Right cardiac atrium (tissue), 5 donors: ENCODE results near the gene STIL. TPM values are rescaled to one million over a fixed set of nuclear protein-coding genes. Genes with fewer than 3 reads are reported as not detected.

Source experiments
- ATAC-seq, 2 donors: fragments of 200-7000 bp; cut with Tn5 transposase; one replicate each; pipeline versions ENCODE4 v1.8.0 to v1.9.1; 2020; ENCODE audit warnings: moderate library complexity in 2 of 2, mild to moderate bottlenecking in 1 of 2
- DNase-seq, 3 donors: peaks; one replicate each; pipeline ENCODE4 v3.0.0-alpha.2; 2020
- H3K27ac ChIP-seq: one replicate; pipeline ENCODE4 v1.5.1; 2013; ENCODE audit warnings: mild to moderate bottlenecking, low read length, control low read depth, moderate library complexity
- H3K27me3 ChIP-seq: one replicate; pipeline ENCODE4 v1.6.1; 2013; ENCODE audit not compliant: control insufficient read depth, insufficient read depth
- H3K4me1 ChIP-seq: one replicate; pipeline ENCODE4 v1.6.1; 2013; ENCODE audit warnings: low read length; ENCODE audit not compliant: control insufficient read depth, insufficient read depth
- H3K4me3 ChIP-seq: one replicate; pipeline ENCODE4 v1.5.1; 2013; ENCODE audit warnings: low read length, control low read depth
- H3K9me3 ChIP-seq: one replicate; pipeline ENCODE4 v1.6.1; 2013; ENCODE audit warnings: low read length; ENCODE audit not compliant: control insufficient read depth
- WGBS: extraction: QIAGEN DNeasy Blood & Tissue Kit; methylation state at CpG from one replicate; pipeline ENCODE4 v1.1.7; 2013; 5-methylcytosine and 5-hydroxymethylcytosine counted together
- intact Hi-C, 4 donors: fragments of 100-400 bp; cut with DNase I; formaldehyde crosslinking; loops; one replicate each; pipeline versions ENCODE4 v1.11.0 to v1.14.0; 2022 to 2023
- polyA plus RNA-seq: library from polyadenylated mRNA; stranded (reverse); fragments of 200-250 nt; gene quantifications from one replicate; pipeline ENCODE4 v1.2.3, GENCODE V29; 2013
- total RNA-seq, 4 donors: library from RNA; stranded (reverse); fragmentation: NEBNext Ultra II Directional; extraction: Animal tissue kit (Norgen Biotek cat#: 25700); gene quantifications; one replicate each; pipeline ENCODE4 v1.2.1, GENCODE V29; 2021
- donor health status: healthy with polysubstance abuse.
- donor health status: DM: no; HTN: yes; CAD: no.
- donor health status: DM: no; HTN: no; CAD: no.
- donor health status: DM: no; HTN: yes; CAD: no; lungs with severe emphysema.
- donor health status: DM: yes; HTN: yes; CAD: no.

STIL gene
- total and polyA plus RNA-seq, 5 donors = 0.27 to 0.94 (median 0.88) TPM

DNA sequence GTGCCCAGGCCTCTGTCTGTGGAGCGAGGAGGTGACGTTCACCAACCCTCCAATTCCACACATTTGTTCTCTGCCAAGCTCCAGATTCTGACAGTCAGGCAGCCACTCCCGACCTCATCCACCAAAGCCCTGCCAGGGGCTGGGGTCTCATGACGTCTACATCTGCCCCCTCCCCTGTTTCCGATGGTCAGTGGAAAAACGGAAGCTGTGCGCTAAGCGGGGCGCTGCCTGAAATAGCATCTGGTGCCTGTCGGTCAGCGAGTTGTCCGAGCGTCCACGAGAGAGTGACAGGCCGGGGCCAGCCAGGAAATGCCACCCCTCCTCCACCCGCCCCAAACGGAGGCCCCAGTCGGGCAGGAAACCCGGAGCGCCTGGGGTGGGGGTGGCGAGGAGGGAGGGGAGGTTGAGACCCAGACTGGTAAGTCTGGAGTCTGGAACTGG is 78.7 kb downstream of the STIL start:
- H3K9me3 ChIP-seq = no peaks in the 10 kb centered on the region
- intact Hi-C loops = no loop called here
- WGBS = 12% methylated on average over 21 of the region's 21 CpGs
- peak; percentile 56 to 88 (median 85) for DNase-seq
- H3K27me3 ChIP-seq = no peaks in the 10 kb centered on the region
- peak; percentile 57 to 67 for ATAC-seq
- no peak overlapping the region for H3K4me3 ChIP-seq
- peak overlapping the region; percentile 1 for H3K27ac ChIP-seq
- H3K4me1 ChIP-seq = no peaks in the 10 kb centered on the region

DNA sequence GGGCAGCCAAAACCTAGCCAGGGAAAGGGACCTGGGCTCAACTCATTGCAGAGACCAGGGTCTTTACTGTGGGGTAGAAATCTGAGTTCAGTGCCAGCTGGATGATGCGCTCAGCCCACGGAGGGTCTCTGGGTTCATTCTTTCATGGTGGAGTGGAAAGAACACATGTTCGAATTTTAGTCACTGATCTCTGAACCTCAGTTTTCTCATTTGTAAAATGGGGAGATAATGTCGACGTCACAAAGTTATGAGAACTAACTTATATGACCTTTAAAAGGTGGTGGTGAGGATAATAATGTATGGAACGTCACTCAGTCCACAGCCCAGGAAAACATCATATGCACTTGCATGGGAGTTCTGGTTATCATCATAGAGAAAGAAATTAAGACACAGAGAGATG is 80.8 kb downstream of the STIL start:
- H3K27me3 ChIP-seq = no peaks in the 10 kb centered on the region
- intact Hi-C loops = no loop called here

DNA sequence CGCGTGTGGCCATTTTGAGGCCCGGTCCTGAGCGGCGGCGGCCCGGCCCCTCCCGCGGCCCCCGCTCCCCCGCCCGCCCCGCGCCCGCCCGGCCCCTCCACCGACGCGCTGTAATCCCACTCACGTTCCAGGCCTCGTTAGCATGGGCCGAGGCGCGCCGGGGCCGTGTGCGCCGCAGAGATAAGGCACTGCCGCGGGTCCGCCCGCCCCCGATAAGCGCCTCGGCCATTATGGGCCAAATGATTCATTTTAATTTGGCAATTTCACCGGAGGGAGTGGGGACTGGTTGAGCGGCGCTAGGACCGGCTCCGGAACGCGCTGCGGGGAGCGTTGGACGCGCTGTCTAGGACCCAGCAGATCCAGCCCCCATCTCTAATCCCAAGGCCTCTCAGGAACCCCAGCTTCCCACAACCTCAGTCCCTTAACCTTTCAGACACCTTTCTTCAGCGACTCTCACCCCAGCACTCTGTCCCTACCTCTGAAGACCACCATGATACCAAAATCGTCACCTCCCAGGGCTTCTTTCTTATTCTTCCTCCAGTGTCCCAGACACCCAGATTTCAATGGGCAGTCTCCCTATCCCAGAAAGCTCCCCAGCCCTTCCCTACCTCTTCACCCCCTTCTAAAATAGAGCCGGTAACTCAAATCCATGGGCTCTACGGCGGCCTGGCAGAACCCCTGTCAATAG is 81.6 kb downstream of the STIL start, which contains the start of gene TAL1:
TSS of gene TAL1 (minus strand) at position 39 of the 688 bp plus-strand sequence. CDS start 6,337 bp downstream, outside the sequence.
- Histone ChIP-seq H3K4me3 (peak within 1 kb of the TSS; percentile 47), H3K4me1 (no peaks in the 10 kb centered on the region), H3K9me3 (no peaks in the 10 kb centered on the region), H3K27me3 (no peaks in the 10 kb centered on the region), H3K27ac (peak within 1 kb of the TSS; percentile 86)
- ATAC-seq (peak; percentile 64 to 78), DNase-seq (peak; percentile 71 to 79 (median 74))
- intact Hi-C loops = no loop called here
- WGBS = 10% methylated on average over 51 of the region's 51 CpGs

More for the DNA sequence above, 80.8 kb downstream of the STIL start:
- Histone ChIP-seq H3K4me3 (no peak overlapping the region), H3K27ac (no peak overlapping the region), H3K4me1 (no peaks in the 10 kb centered on the region), H3K9me3 (no peaks in the 10 kb centered on the region)
- ATAC-seq = no peak
- DNase-seq = no peak
- WGBS = 76% methylated on average over 6 of the region's 6 CpGs

GRCh38 chr1:47231301-47232186 is 82.4 kb downstream of the STIL start:
- Histone ChIP-seq H3K4me1 (peaks cover 2% of the 10 kb centered on the region), H3K9me3 (no peaks in the 10 kb centered on the region), H3K27ac (peak overlapping the region; percentile 86), H3K27me3 (no peaks in the 10 kb centered on the region), H3K4me3 (peak overlapping the region; percentile 47)
- DNase-seq = peak; percentile 38 to 72 (median 69)
- intact Hi-C loops = no loop called here
- 2% methylated on average over 62 of the region's 62 CpGs for WGBS
- ATAC-seq = peak; percentile 17 to 34

- Histone ChIP-seq H3K27ac (peak overlapping the region; percentile 54), H3K9me3 (no peaks in the 10 kb centered on the region), H3K4me3 (peak overlapping the region; percentile 47), H3K27me3 (no peaks in the 10 kb centered on the region), H3K4me1 (peaks cover 2% of the 10 kb centered on the region)
- peak in 1 of 2 donors; percentile 9 for ATAC-seq
- peak; percentile 41 to 70 (median 66) for DNase-seq
- WGBS = 6% methylated on average over 44 of the region's 44 CpGs
- intact Hi-C loops = no loop called here
Observed at GRCh38 chr1:47230692-47231300, 83.2 kb downstream of the STIL start.

- Histone ChIP-seq H3K27me3 (no peaks in the 10 kb centered on the region), H3K9me3 (no peaks in the 10 kb centered on the region), H3K4me3 (peak overlapping the region; percentile 47), H3K27ac (peak overlapping the region; percentile 87), H3K4me1 (peaks cover 2% of the 10 kb centered on the region)
- WGBS = 8% methylated on average over 23 of the region's 23 CpGs
- no peak for DNase-seq
- intact Hi-C loops = no loop called here
- no peak for ATAC-seq
Observed at GRCh38 chr1:47229886-47230691, 83.9 kb downstream of the STIL start.

DNA sequence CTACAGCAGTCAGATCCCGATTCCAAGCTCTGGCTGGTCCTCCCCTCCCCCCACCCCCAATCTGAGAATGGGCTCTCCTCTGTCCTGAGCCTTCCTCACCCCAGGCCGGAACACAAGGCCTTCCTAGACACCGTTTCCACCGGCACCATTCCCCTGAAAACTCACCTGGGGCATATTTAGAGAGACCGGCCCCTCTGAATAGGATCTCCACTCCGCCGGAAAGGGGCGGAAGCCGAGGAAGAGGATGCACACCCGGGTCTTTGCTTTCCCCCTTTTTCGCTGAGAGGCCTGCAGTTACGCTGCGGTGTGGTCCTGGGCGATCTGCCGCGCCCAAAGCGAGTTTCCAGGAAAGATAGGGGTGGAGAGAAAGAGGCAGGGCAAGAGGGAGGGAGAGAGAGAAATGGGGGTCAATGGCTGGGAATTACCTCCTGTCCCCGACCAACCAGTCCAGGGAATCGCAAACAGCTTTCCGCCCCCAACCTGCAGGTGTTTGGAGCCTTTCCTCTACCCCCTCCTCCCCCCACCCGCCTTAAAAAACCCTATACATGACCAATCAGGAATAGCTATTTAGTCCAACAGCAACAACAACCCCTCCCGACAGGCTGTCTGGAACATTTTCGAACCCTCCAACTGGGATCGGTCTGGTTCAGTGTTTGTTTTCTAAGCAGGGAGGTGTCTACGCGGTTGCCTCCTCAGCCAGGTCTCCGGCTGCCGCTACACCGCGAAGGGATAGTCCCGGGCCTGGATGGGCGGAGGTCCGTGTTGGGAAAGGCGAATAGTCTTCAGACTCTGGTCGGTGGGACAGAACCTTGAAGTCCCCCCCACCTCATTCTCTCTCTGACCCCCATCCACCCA is 84.7 kb downstream of the STIL start:
- H3K27ac ChIP-seq = peak overlapping the region; percentile 87
- no peaks in the 10 kb centered on the region for H3K9me3 ChIP-seq
- peaks cover 2% of the 10 kb centered on the region for H3K4me1 ChIP-seq
- H3K4me3 ChIP-seq = peak overlapping the region; percentile 47
- no peaks in the 10 kb centered on the region for H3K27me3 ChIP-seq
- DNase-seq = peak in 1 of 3 donors; percentile 45
- peak in 1 of 2 donors; percentile 4 for ATAC-seq
- intact Hi-C loops = no loop called here
- WGBS = 13% methylated on average over 35 of the region's 35 CpGs

- intact Hi-C loops = no loop called here
- Histone ChIP-seq H3K27me3 (no peaks in the 10 kb centered on the region), H3K4me1 (peaks cover 2% of the 10 kb centered on the region), H3K9me3 (no peaks in the 10 kb centered on the region), H3K4me3 (peak overlapping the region; percentile 19), H3K27ac (peak overlapping the region; percentile 87)
- peak; percentile 58 to 62 for ATAC-seq
- peak; percentile 42 to 75 (median 68) for DNase-seq
- 44% methylated on average over 12 of the region's 12 CpGs for WGBS
Observed at GRCh38 chr1:47228644-47229030, 85.3 kb downstream of the STIL start.

- Histone ChIP-seq H3K9me3 (no peaks in the 10 kb centered on the region), H3K27ac (no peak overlapping the region), H3K4me1 (peaks cover 2% of the 10 kb centered on the region), H3K27me3 (no peaks in the 10 kb centered on the region), H3K4me3 (no peak overlapping the region)
- 60% methylated on average over 7 of the region's 7 CpGs for WGBS
- DNase-seq = no peak
- intact Hi-C loops = no loop called here
- ATAC-seq = no peak
Observed at GRCh38 chr1:47227341-47228232, 86.4 kb downstream of the STIL start.
